T-cell (primary cell): ENCODE results near the gene FHOD3. TPM values are rescaled to one million over a fixed set of nuclear protein-coding genes. Genes with fewer than 3 reads are reported as not detected.
"Not testable (repeated sequence)": the region's sequence is repeated elsewhere in the genome, so short reads cannot be mapped to it uniquely, and the experiment has no call there.

ENCODE experiments used
- ATAC-seq, 4 experiments: fragments of 200-7000 bp in 3 of 4; fragments of 150-1000 bp in 1 of 4; cut with Tn5 transposase; replicated peaks in 1 of 4; 1 replicate in 3 of 4; 2 replicates in 1 of 4; pipeline ENCODE4 v1.10.0; 2021; ENCODE audit warnings: moderate library complexity in 3 of 4, mild to moderate bottlenecking in 2 of 4, moderate number of reproducible peaks in 1 of 4
- CTCF ChIA-PET, 2 donors: fragments of 300-600 bp; sonication (Branson Sonifier 250); formaldehyde crosslinking; loops; one replicate each; lab custom pipeline; 2022; ENCODE audit warnings: antibody characterized with exemption in 2 of 2; lab: Charles Lee
- POLR2A ChIA-PET, 2 donors: fragments of 300-600 bp; sonication (Branson Sonifier 250); formaldehyde crosslinking; loops; one replicate each; lab custom pipeline; 2022; ENCODE audit warnings: antibody characterized with exemption in 2 of 2; lab: Charles Lee
- DNase-seq, 35 experiments: peaks; one replicate each; pipeline versions ENCODE4 v3.0.0 to v3.0.0-alpha.2; 2013 to 2023
- H3K27ac ChIP-seq: one replicate; pipeline ENCODE4 v1.5.1; 2013; ENCODE audit warnings: low read length
- H3K27me3 ChIP-seq, 2 experiments: replicated peaks in 1 of 2; 1 replicate in 1 of 2; 2 replicates in 1 of 2; pipeline versions ENCODE4 v1.6.1 to v1.7.0; 2013; ENCODE audit warnings: low read length in 1 of 2, mixed read lengths in 1 of 2; ENCODE audit not compliant: control insufficient read depth in 2 of 2, insufficient read depth in 2 of 2; ENCODE audit errors: extremely low read depth in 1 of 2
- H3K36me3 ChIP-seq, 2 donors: 1 replicate in 1 of 2; 2 replicates in 1 of 2; pipeline versions ENCODE4 v1.6.1 to v1.7.0; 2013; ENCODE audit warnings: low read length in 1 of 2; ENCODE audit not compliant: control insufficient read depth in 2 of 2, insufficient read depth in 1 of 2; ENCODE audit errors: extremely low read depth in 1 of 2
- H3K4me1 ChIP-seq, 2 experiments: 1 replicate in 1 of 2; 2 replicates in 1 of 2; pipeline versions ENCODE4 v1.6.1 to v1.7.0; 2013; ENCODE audit warnings: low read length in 2 of 2, mixed read lengths in 1 of 2; ENCODE audit not compliant: insufficient read depth in 2 of 2, control insufficient read depth in 1 of 2; ENCODE audit errors: extremely low read depth in 1 of 2
- H3K4me3 ChIP-seq, 2 donors: 1 replicate in 1 of 2; 2 replicates in 1 of 2; pipeline versions ENCODE4 v1.5.1 to v1.7.0; 2013; ENCODE audit warnings: mild to moderate bottlenecking in 2 of 2, low read length in 1 of 2, moderate library complexity in 1 of 2; ENCODE audit not compliant: control insufficient read depth in 1 of 2; ENCODE audit errors: extremely low read depth in 1 of 2
- H3K9me3 ChIP-seq: 2 replicates; pipeline ENCODE4 v1.7.0; 2013
- H3K27ac Mint-ChIP-seq, 2 donors: one replicate each; pipeline ENCODE4 v1.8.0; 2020 to 2021; ENCODE audit warnings: mild to moderate bottlenecking in 2 of 2, mixed read lengths in 2 of 2
- H3K27me3 Mint-ChIP-seq, 2 donors: one replicate each; pipeline ENCODE4 v1.8.0; 2021 to 2022; ENCODE audit warnings: mixed read lengths in 2 of 2
- H3K36me3 Mint-ChIP-seq: one replicate; pipeline ENCODE4 v1.8.0; 2021; ENCODE audit warnings: mixed read lengths
- H3K4me1 Mint-ChIP-seq, 3 donors: one replicate each; pipeline ENCODE4 v1.8.0; 2020 to 2022; ENCODE audit warnings: mixed read lengths in 3 of 3, mild to moderate bottlenecking in 1 of 3
- H3K4me3 Mint-ChIP-seq, 3 donors: one replicate each; pipeline ENCODE4 v1.8.0; 2020 to 2022; ENCODE audit warnings: mild to moderate bottlenecking in 3 of 3, mixed read lengths in 3 of 3, moderate library complexity in 3 of 3
- H3K9me3 Mint-ChIP-seq, 3 donors: one replicate each; pipeline ENCODE4 v1.8.0; 2020 to 2022; ENCODE audit warnings: mixed read lengths in 3 of 3
- WGBS: methylation state at CpG from one replicate; pipeline ENCODE4 v1.1.5; 2013; ENCODE audit warnings: missing lambda C conversion rate; ENCODE audit not compliant: insufficient coverage; 5-methylcytosine and 5-hydroxymethylcytosine counted together
- total RNA-seq, 35 experiments: library from RNA in 6 of 35; stranded (reverse) in 6 of 35; fragments of 120-200 nt in 1 of 35; gene quantifications; one replicate each; pipeline versions ENCODE4 v1.2.1 to v1.2.4 and lab custom pipeline; 2013 to 2026

FHOD3 gene
- total RNA-seq, 5 donors from 2014 or later (not counting 1 experiment from before 2014, with no cell fraction given), result 0.06 TPM; not detected in 4

DNA sequence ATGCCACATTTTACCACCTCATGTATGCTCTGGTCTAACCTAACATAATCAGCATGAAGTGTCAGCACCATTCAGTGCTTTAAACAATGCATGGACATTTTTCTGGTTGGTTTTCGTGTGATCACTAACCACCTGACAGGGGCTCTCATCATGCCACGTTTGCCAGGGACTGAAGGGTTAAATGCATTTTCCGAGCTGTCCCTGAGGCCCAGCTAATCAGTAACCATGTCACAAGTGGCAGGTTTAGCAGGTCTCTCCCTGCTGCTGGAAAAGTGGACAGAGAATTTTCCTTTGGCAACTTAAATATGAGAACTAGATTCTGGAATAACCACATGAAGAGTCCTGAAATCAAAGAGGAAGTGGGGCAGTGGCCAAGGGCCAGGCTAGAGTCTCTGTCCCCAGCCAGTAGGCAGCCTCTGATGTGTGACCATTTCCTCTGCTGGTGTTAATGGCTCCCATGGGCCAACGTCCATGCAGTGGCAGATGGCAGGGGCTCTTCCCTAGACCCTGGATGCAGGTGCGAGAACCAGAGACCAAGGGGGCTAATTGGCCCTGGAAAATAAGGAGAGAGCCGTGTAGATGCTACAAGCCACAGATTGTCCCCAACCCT, 461.8 kb downstream of the FHOD3 start:
- POLR2A ChIA-PET, result no interaction called here
- 67% methylated on average over 5 of the region's 6 CpGs for WGBS
- H3K27ac ChIP-seq, result no peak overlapping the region

DNA sequence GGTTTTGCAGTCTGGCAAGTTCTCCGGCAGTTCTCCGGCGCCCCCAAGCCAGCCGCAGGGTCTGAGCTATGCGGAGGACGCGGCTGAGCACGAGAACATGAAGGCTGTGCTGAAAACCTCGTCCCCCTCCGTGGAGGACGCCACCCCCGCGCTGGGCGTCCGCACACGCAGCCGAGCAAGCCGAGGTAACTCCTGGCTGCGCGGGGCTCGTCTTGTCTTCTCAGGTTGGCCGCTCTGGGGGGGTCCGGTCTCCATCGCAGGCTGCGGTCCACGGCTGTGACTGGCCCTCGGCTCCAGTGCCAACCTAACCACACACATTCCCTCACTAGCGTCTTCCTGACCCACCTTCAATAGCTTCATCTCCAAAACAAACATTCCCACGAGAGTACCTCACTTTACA, 463.1 kb downstream of the FHOD3 start:
- no peak overlapping the region for H3K27ac Mint-ChIP-seq

More for the DNA sequence above, 461.8 kb downstream of the FHOD3 start:
- no peak overlapping the region for H3K27ac Mint-ChIP-seq
- Histone ChIP-seq H3K36me3 (no peaks in the 10 kb centered on the region), H3K4me3 (no peak overlapping the region), H3K4me1 (no peaks in the 10 kb centered on the region), H3K9me3 (no peaks in the 10 kb centered on the region), H3K27me3 (peaks cover 0 to 4% of the 10 kb centered on the region in 2 experiments)
- no peaks in the 10 kb centered on the region for H3K36me3 Mint-ChIP-seq
- no peak overlapping the region for H3K4me3 Mint-ChIP-seq
- H3K4me1 Mint-ChIP-seq, result no peaks in the 10 kb centered on the region
- no peak for DNase-seq
- H3K27me3 Mint-ChIP-seq, result peaks cover 7 to 16% of the 10 kb centered on the region in 2 donors
- CTCF ChIA-PET, result no interaction called here
- no peak for ATAC-seq
- peaks cover 0 to 4% (median 0%) of the 10 kb centered on the region in 3 donors for H3K9me3 Mint-ChIP-seq

DNA sequence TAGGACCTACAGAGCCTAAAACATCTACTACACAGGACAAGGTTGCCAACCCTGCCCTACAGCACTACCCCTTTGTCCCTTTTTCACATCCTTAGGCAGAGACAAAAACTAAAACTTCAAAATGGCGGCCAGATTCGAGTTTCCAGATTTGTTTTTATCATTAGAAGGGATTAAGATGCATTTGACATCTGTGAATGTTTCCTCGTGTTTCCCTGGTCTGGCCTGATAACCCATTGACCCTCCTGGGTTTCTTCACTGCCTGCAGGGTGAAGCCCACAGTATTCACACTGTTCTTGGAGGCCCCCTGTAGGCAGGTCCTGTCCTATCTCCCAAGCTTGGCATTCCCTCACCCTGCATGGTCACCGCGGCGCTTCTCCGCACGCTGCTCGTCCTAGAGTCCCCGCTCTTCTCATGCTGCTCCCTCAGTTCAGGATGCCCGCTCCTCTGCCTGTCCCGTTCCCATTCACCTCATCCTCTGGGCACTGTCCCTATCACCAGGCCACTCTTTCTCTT, 463.7 kb downstream of the FHOD3 start:
- no peak overlapping the region for H3K27ac Mint-ChIP-seq
- 100% methylated on average over 10 of the region's 12 CpGs for WGBS
- no peak for DNase-seq
- H3K4me1 Mint-ChIP-seq, result no peaks in the 10 kb centered on the region
- no peaks in the 10 kb centered on the region for H3K9me3 ChIP-seq
- no peak overlapping the region for H3K4me3 ChIP-seq
- CTCF ChIA-PET, result no interaction called here
- no peak overlapping the region for H3K4me3 Mint-ChIP-seq
- no peak overlapping the region for H3K27ac ChIP-seq
- no peaks in the 10 kb centered on the region for H3K36me3 Mint-ChIP-seq
- POLR2A ChIA-PET, result no interaction called here
- peaks cover 7 to 11% of the 10 kb centered on the region in 2 donors for H3K27me3 Mint-ChIP-seq
- no peak for ATAC-seq
- no peaks in the 10 kb centered on the region for H3K4me1 ChIP-seq
- H3K9me3 Mint-ChIP-seq, result peaks cover 0 to 4% (median 0%) of the 10 kb centered on the region in 3 donors
- H3K36me3 ChIP-seq, result no peaks in the 10 kb centered on the region
- peaks cover 0 to 4% of the 10 kb centered on the region in 2 experiments for H3K27me3 ChIP-seq

More for the DNA sequence above, 463.1 kb downstream of the FHOD3 start:
- no peaks in the 10 kb centered on the region for H3K4me1 Mint-ChIP-seq
- no peaks in the 10 kb centered on the region for H3K9me3 ChIP-seq
- CTCF ChIA-PET, result no interaction called here
- ATAC-seq (no peak), DNase-seq (no peak)
- H3K27me3 ChIP-seq, result peaks cover 0 to 4% of the 10 kb centered on the region in 2 experiments
- H3K4me1 ChIP-seq, result no peaks in the 10 kb centered on the region
- no peak overlapping the region for H3K4me3 ChIP-seq
- no peak overlapping the region for H3K4me3 Mint-ChIP-seq
- no peak overlapping the region for H3K27ac ChIP-seq
- WGBS, result 94% methylated on average over 25 of the region's 29 CpGs
- POLR2A ChIA-PET, result no interaction called here
- peaks cover 7 to 16% of the 10 kb centered on the region in 2 donors for H3K27me3 Mint-ChIP-seq
- no peaks in the 10 kb centered on the region for H3K36me3 Mint-ChIP-seq
- peaks cover 0 to 4% (median 0%) of the 10 kb centered on the region in 3 donors for H3K9me3 Mint-ChIP-seq
- no peaks in the 10 kb centered on the region for H3K36me3 ChIP-seq

DNA sequence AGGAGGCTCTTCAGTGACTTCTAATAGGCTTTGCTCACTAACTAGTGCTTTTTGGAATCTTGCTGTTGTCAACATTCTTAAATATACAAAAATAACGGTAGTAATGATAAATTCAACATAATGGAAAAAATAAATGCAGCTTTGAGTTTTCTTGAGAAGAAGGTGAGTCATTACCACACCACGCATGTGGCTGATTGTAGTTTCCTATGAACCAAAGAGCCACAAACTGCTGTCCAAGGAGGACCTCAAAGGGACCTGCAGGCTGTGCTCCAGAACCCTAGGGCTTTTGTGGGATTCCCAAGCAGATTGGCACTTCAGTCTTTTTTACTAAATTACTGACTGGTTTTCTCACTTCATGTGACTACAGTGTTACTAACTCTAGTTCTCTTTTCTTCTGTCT, 464.6 kb downstream of the FHOD3 start:
- Mint-ChIP-seq H3K4me3 (no peak overlapping the region), H3K4me1 (no peaks in the 10 kb centered on the region), H3K9me3 (peaks cover 0 to 4% (median 0%) of the 10 kb centered on the region in 3 donors), H3K36me3 (no peaks in the 10 kb centered on the region), H3K27ac (no peak overlapping the region), H3K27me3 (peaks cover 7 to 10% of the 10 kb centered on the region in 2 donors)
- 43% methylated on average over 1 of the region's 2 CpGs for WGBS
- Histone ChIP-seq H3K4me1 (no peaks in the 10 kb centered on the region), H3K4me3 (no peak overlapping the region), H3K9me3 (no peaks in the 10 kb centered on the region), H3K27ac (no peak overlapping the region), H3K36me3 (no peaks in the 10 kb centered on the region), H3K27me3 (peaks cover 0 to 4% of the 10 kb centered on the region in 2 experiments)
- DNase-seq (no peak), ATAC-seq (no peak)
- CTCF ChIA-PET, result no interaction called here
- POLR2A ChIA-PET, result no interaction called here

DNA sequence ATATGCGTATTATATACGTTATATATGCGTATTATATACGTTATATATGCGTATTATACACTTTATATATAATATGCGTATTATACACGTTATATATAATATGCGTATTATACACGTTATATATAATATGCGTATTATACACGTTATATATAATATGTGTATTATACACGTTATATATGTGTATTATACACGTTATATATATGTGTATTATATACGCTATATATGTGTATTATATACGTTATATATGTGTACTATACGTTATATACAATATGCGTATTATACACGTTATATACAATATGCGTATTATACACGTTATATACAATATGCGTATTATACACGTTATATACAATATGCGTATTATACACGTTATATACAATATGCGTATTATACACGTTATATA, 465.5 kb downstream of the FHOD3 start:
- no CpG with 5 or more reads among the region's 26 CpGs for WGBS
- H3K27ac ChIP-seq, H3K4me3 ChIP-seq, POLR2A ChIA-PET, H3K36me3 ChIP-seq, H3K36me3 Mint-ChIP-seq, H3K27ac Mint-ChIP-seq, H3K9me3 Mint-ChIP-seq, H3K4me3 Mint-ChIP-seq, CTCF ChIA-PET, H3K4me1 Mint-ChIP-seq, H3K27me3 ChIP-seq, H3K9me3 ChIP-seq, DNase-seq, H3K4me1 ChIP-seq, ATAC-seq: not testable (repeated sequence)
- H3K27me3 Mint-ChIP-seq, result peaks cover 7 to 10% of the 10 kb centered on the region in 2 donors

DNA sequence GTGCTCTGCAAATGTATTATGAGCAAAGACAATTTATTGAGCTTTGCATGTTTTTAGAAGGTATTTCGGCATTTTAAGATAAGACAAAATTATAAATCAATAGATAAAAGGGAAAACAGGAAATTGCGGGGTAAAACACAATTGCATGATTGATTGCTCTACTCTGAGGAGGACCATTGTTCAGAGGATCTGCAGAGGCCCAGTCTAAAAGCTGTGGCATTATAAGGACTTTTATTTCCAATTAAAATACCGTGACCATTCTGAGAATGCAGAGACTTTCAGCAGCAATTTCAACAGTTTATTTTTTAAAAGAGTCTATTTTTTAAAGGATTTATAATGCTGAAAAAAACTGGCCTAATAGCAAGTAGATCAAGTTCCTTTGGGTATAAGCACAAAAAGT, 469.3 kb downstream of the FHOD3 start:
- ATAC-seq (no peak), DNase-seq (no peak)
- ChIA-PET POLR2A (no interaction called here), CTCF (no interaction called here)
- no peak overlapping the region for H3K4me3 Mint-ChIP-seq
- H3K27me3 ChIP-seq, result peaks cover 0 to 6% of the 10 kb centered on the region in 2 experiments
- no peaks in the 10 kb centered on the region for H3K36me3 ChIP-seq
- peaks cover 0 to 7% of the 10 kb centered on the region in 2 experiments for H3K4me1 ChIP-seq
- H3K4me1 Mint-ChIP-seq, result peaks cover 0 to 12% (median 9%) of the 10 kb centered on the region in 3 donors
- no peaks in the 10 kb centered on the region for H3K9me3 ChIP-seq
- H3K27ac ChIP-seq, result no peak overlapping the region
- H3K27ac Mint-ChIP-seq, result no peak overlapping the region
- no peak overlapping the region for H3K4me3 ChIP-seq
- H3K27me3 Mint-ChIP-seq, result peaks cover 0 to 5% of the 10 kb centered on the region in 2 donors
- H3K9me3 Mint-ChIP-seq, result no peaks in the 10 kb centered on the region
- H3K36me3 Mint-ChIP-seq, result no peaks in the 10 kb centered on the region
- 100% methylated on average over 1 of the region's 3 CpGs for WGBS
